ENCODE measurements around the gene FARSA. TPM values are rescaled to one million over a fixed set of nuclear protein-coding genes. Genes with fewer than 3 reads are reported as not detected.

Gene FARSA
- total RNA-seq, 2 donors from 2014 or later: 54.8 to 65.0 TPM

GRCh38 chr19:12975221-12975741, 41.8 kb upstream of the FARSA start:
- no peak for DNase-seq (ENCODE audit: low spot score)
- Histone ChIP-seq H3K4me3 (no peak overlapping the region), H3K27ac (no peak overlapping the region), H3K9me3 (no peaks in the 10 kb centered on the region), H3K27me3 (replicated peaks; ENCODE audit: insufficient read depth) (no peaks in the 10 kb centered on the region), H3K4me1 (replicated peaks) (no peaks in the 10 kb centered on the region), H3K36me3 (no peaks in the 10 kb centered on the region)
- WGBS: 65% methylated on average over 17 of the region's 17 CpGs
- intact Hi-C loops (cut with DNase I): no loop called here
- TF ChIP-seq POLR2AphosphoS5 (IDR thresholded peaks at IDR 0.05): no peak
- TF ChIP-seq POLR2A (IDR thresholded peaks at IDR 0.05): no peak
- no peak for TF ChIP-seq CTCF (IDR thresholded peaks at IDR 0.05)

- DNase-seq (ENCODE audit: low spot score): no peak
- WGBS: 74% methylated on average over 19 of the region's 19 CpGs
- Histone ChIP-seq H3K36me3 (no peaks in the 10 kb centered on the region), H3K9me3 (no peaks in the 10 kb centered on the region), H3K4me3 (no peak overlapping the region), H3K27me3 (replicated peaks; ENCODE audit: insufficient read depth) (no peaks in the 10 kb centered on the region), H3K27ac (no peak overlapping the region), H3K4me1 (replicated peaks) (no peaks in the 10 kb centered on the region)
- intact Hi-C loops (cut with DNase I): no loop called here
- no peak for TF ChIP-seq POLR2AphosphoS5 (IDR thresholded peaks at IDR 0.05)
- no peak for TF ChIP-seq CTCF (IDR thresholded peaks at IDR 0.05)
- TF ChIP-seq POLR2A (IDR thresholded peaks at IDR 0.05): no peak
These were observed 41.0 kb upstream of the FARSA start for GRCh38 chr19:12974301-12975220.

GRCh38 chr19:12973236-12973635, 39.7 kb upstream of the FARSA start:
- no peak for TF ChIP-seq POLR2AphosphoS5 (IDR thresholded peaks at IDR 0.05)
- TF ChIP-seq CTCF (IDR thresholded peaks at IDR 0.05): no peak
- TF ChIP-seq POLR2A (IDR thresholded peaks at IDR 0.05): no peak
- H3K27ac ChIP-seq: no peak overlapping the region
- H3K27me3 ChIP-seq (replicated peaks; ENCODE audit: insufficient read depth): no peaks in the 10 kb centered on the region
- DNase-seq (ENCODE audit: low spot score): no peak
- no peaks in the 10 kb centered on the region for H3K9me3 ChIP-seq
- H3K4me3 ChIP-seq: no peak overlapping the region
- no peaks in the 10 kb centered on the region for H3K36me3 ChIP-seq
- 93% methylated on average over 16 of the region's 16 CpGs for WGBS
- intact Hi-C loops (cut with DNase I): no loop called here
- no peaks in the 10 kb centered on the region for H3K4me1 ChIP-seq (replicated peaks)

- no peaks in the 10 kb centered on the region for H3K36me3 ChIP-seq
- H3K27ac ChIP-seq: no peak overlapping the region
- H3K27me3 ChIP-seq (replicated peaks; ENCODE audit: insufficient read depth): no peaks in the 10 kb centered on the region
- 92% methylated on average over 7 of the region's 7 CpGs for WGBS
- TF ChIP-seq POLR2AphosphoS5 (IDR thresholded peaks at IDR 0.05) (no peak), POLR2A (IDR thresholded peaks at IDR 0.05) (no peak), CTCF (IDR thresholded peaks at IDR 0.05) (no peak)
- intact Hi-C loops (cut with DNase I): no loop called here
- no peaks in the 10 kb centered on the region for H3K9me3 ChIP-seq
- no peak overlapping the region for H3K4me3 ChIP-seq
- H3K4me1 ChIP-seq (replicated peaks): no peaks in the 10 kb centered on the region
- no peak for DNase-seq (ENCODE audit: low spot score)
These were observed 36.7 kb upstream of the FARSA start for GRCh38 chr19:12970070-12970820.

All from prostate gland (tissue), 2 donors.